Measurements from ENCODE around the gene CAMKMT. TPM values are rescaled to one million over a fixed set of nuclear protein-coding genes. Genes with fewer than 3 reads are reported as not detected.

Gene CAMKMT
- total RNA-seq, 5 donors from 2014 or later (not counting 1 experiment from before 2014, with no cell fraction given), result 11.9 to 20.2 (median 16.5) TPM

- Mint-ChIP-seq H3K9me3 (no peaks in the 10 kb centered on the region), H3K4me3 (no peak overlapping the region), H3K27me3 (peaks cover 1 to 3% of the 10 kb centered on the region in 2 donors), H3K27ac (no peak overlapping the region), H3K4me1 (peaks cover 0 to 5% (median 2%) of the 10 kb centered on the region in 3 donors), H3K36me3 (peaks cover 29% of the 10 kb centered on the region)
- ChIA-PET CTCF (no interaction called here), POLR2A (no interaction called here)
- Histone ChIP-seq H3K36me3 (ENCODE audit: control insufficient read depth in 2 of 2, extremely low read depth in 1 of 2, insufficient read depth in 1 of 2, low read length in 1 of 2) (no peaks in the 10 kb centered on the region), H3K4me1 (ENCODE audit: control insufficient read depth in 1 of 2, extremely low read depth in 1 of 2, insufficient read depth in 2 of 2, low read length in 2 of 2) (no peaks in the 10 kb centered on the region), H3K9me3 (no peaks in the 10 kb centered on the region), H3K4me3 (ENCODE audit: control insufficient read depth in 1 of 2, extremely low read depth in 1 of 2, low read length in 1 of 2) (no peak overlapping the region), H3K27me3 (replicated peaks in 1 of 2; ENCODE audit: control insufficient read depth in 2 of 2, extremely low read depth in 1 of 2, insufficient read depth in 2 of 2, low read length in 1 of 2) (peaks cover 0 to 2% of the 10 kb centered on the region in 2 experiments), H3K27ac (ENCODE audit: low read length) (no peak overlapping the region)
- DNase-seq (no peak), ATAC-seq (replicated peaks in 1 of 4) (no peak)
- WGBS (ENCODE audit: insufficient coverage), result no CpG with 5 or more reads among the region's 2 CpGs
These were observed 411.1 kb downstream of the CAMKMT start for GRCh38 chr2:44772669-44773378.

GRCh38 chr2:44774826-44775492 is 413.2 kb downstream of the CAMKMT start:
- WGBS (ENCODE audit: insufficient coverage), result 81% methylated on average over 2 of the region's 4 CpGs

GRCh38 chr2:44777036-44777435 is 415.3 kb downstream of the CAMKMT start:
- no peak overlapping the region for H3K4me3 Mint-ChIP-seq
- H3K27me3 ChIP-seq (replicated peaks in 1 of 2; ENCODE audit: control insufficient read depth in 2 of 2, extremely low read depth in 1 of 2, insufficient read depth in 2 of 2, low read length in 1 of 2), result no peaks in the 10 kb centered on the region
- no peaks in the 10 kb centered on the region for H3K36me3 ChIP-seq (ENCODE audit: control insufficient read depth in 2 of 2, extremely low read depth in 1 of 2, insufficient read depth in 1 of 2, low read length in 1 of 2)
- peaks cover 32% of the 10 kb centered on the region for H3K36me3 Mint-ChIP-seq
- DNase-seq (no peak), ATAC-seq (replicated peaks in 1 of 4) (no peak)
- no peaks in the 10 kb centered on the region for H3K4me1 ChIP-seq (ENCODE audit: control insufficient read depth in 1 of 2, extremely low read depth in 1 of 2, insufficient read depth in 2 of 2, low read length in 2 of 2)
- H3K27me3 Mint-ChIP-seq, result peaks cover 0 to 1% of the 10 kb centered on the region in 2 donors
- H3K27ac Mint-ChIP-seq, result no peak overlapping the region
- H3K9me3 ChIP-seq, result no peaks in the 10 kb centered on the region
- ChIA-PET POLR2A (no interaction called here), CTCF (no interaction called here)
- WGBS (ENCODE audit: insufficient coverage), result 76% methylated on average over 5 of the region's 6 CpGs
- peaks cover 0 to 3% (median 3%) of the 10 kb centered on the region in 3 donors for H3K9me3 Mint-ChIP-seq
- H3K27ac ChIP-seq (ENCODE audit: low read length), result no peak overlapping the region
- no peak overlapping the region for H3K4me3 ChIP-seq (ENCODE audit: control insufficient read depth in 1 of 2, extremely low read depth in 1 of 2, low read length in 1 of 2)
- H3K4me1 Mint-ChIP-seq, result peaks cover 0 to 8% (median 2%) of the 10 kb centered on the region in 3 donors

More at GRCh38 chr2:44774826-44775492, 413.2 kb downstream of the CAMKMT start:
- CTCF ChIA-PET, result no interaction called here
- Histone ChIP-seq H3K9me3 (no peaks in the 10 kb centered on the region), H3K4me1 (ENCODE audit: control insufficient read depth in 1 of 2, extremely low read depth in 1 of 2, insufficient read depth in 2 of 2, low read length in 2 of 2) (no peaks in the 10 kb centered on the region), H3K36me3 (ENCODE audit: control insufficient read depth in 2 of 2, extremely low read depth in 1 of 2, insufficient read depth in 1 of 2, low read length in 1 of 2) (no peaks in the 10 kb centered on the region), H3K4me3 (ENCODE audit: control insufficient read depth in 1 of 2, extremely low read depth in 1 of 2, low read length in 1 of 2) (no peak overlapping the region), H3K27ac (ENCODE audit: low read length) (no peak overlapping the region), H3K27me3 (replicated peaks in 1 of 2; ENCODE audit: control insufficient read depth in 2 of 2, extremely low read depth in 1 of 2, insufficient read depth in 2 of 2, low read length in 1 of 2) (no peaks in the 10 kb centered on the region)
- peaks cover 0 to 1% of the 10 kb centered on the region in 2 donors for H3K27me3 Mint-ChIP-seq
- no peak for DNase-seq
- POLR2A ChIA-PET, result no interaction called here
- peaks cover 35% of the 10 kb centered on the region for H3K36me3 Mint-ChIP-seq
- ATAC-seq (replicated peaks in 1 of 4), result no peak
- no peak overlapping the region for H3K27ac Mint-ChIP-seq
- H3K4me1 Mint-ChIP-seq, result peaks cover 0 to 8% (median 2%) of the 10 kb centered on the region in 3 donors
- peaks cover 0 to under 1% (median 0%) of the 10 kb centered on the region in 3 donors for H3K9me3 Mint-ChIP-seq
- H3K4me3 Mint-ChIP-seq, result no peak overlapping the region

GRCh38 chr2:44777537-44777936 is 415.8 kb downstream of the CAMKMT start:
- Mint-ChIP-seq H3K27ac (no peak overlapping the region), H3K4me3 (no peak overlapping the region)

GRCh38 chr2:44778221-44778654 is 416.5 kb downstream of the CAMKMT start:
- CTCF ChIA-PET, result no interaction called here

More at GRCh38 chr2:44777537-44777936, 415.8 kb downstream of the CAMKMT start:
- Mint-ChIP-seq H3K27me3 (peaks cover 0 to under 1% of the 10 kb centered on the region in 2 donors), H3K36me3 (peaks cover 27% of the 10 kb centered on the region), H3K4me1 (peaks cover 0 to 8% (median 2%) of the 10 kb centered on the region in 3 donors), H3K9me3 (peaks cover 0 to 3% (median 3%) of the 10 kb centered on the region in 3 donors)
- Histone ChIP-seq H3K27me3 (replicated peaks in 1 of 2; ENCODE audit: control insufficient read depth in 2 of 2, extremely low read depth in 1 of 2, insufficient read depth in 2 of 2, low read length in 1 of 2) (no peaks in the 10 kb centered on the region), H3K9me3 (no peaks in the 10 kb centered on the region), H3K4me3 (ENCODE audit: control insufficient read depth in 1 of 2, extremely low read depth in 1 of 2, low read length in 1 of 2) (no peak overlapping the region), H3K4me1 (ENCODE audit: control insufficient read depth in 1 of 2, extremely low read depth in 1 of 2, insufficient read depth in 2 of 2, low read length in 2 of 2) (no peaks in the 10 kb centered on the region), H3K27ac (ENCODE audit: low read length) (no peak overlapping the region), H3K36me3 (ENCODE audit: control insufficient read depth in 2 of 2, extremely low read depth in 1 of 2, insufficient read depth in 1 of 2, low read length in 1 of 2) (no peaks in the 10 kb centered on the region)
- ChIA-PET POLR2A (no interaction called here), CTCF (no interaction called here)
- no peak for ATAC-seq (replicated peaks in 1 of 4)
- WGBS (ENCODE audit: insufficient coverage), result no CpG with 5 or more reads among the region's 11 CpGs
- DNase-seq, result peak in 4 of 35 experiments; percentile 3 to 15 (median 9)

GRCh38 chr2:44778671-44779476 is 417.1 kb downstream of the CAMKMT start:
- DNase-seq, result peak in 1 of 35 experiments; percentile 2
- no peak overlapping the region for H3K27ac Mint-ChIP-seq
- peaks cover 0 to 3% (median 3%) of the 10 kb centered on the region in 3 donors for H3K9me3 Mint-ChIP-seq
- ATAC-seq (replicated peaks in 1 of 4), result no peak
- no peaks in the 10 kb centered on the region for H3K36me3 ChIP-seq (ENCODE audit: control insufficient read depth in 2 of 2, extremely low read depth in 1 of 2, insufficient read depth in 1 of 2, low read length in 1 of 2)
- H3K27me3 ChIP-seq (replicated peaks in 1 of 2; ENCODE audit: control insufficient read depth in 2 of 2, extremely low read depth in 1 of 2, insufficient read depth in 2 of 2, low read length in 1 of 2), result no peaks in the 10 kb centered on the region
- peaks cover 21% of the 10 kb centered on the region for H3K36me3 Mint-ChIP-seq
- POLR2A ChIA-PET, result no interaction called here
- WGBS (ENCODE audit: insufficient coverage), result 69% methylated on average over 15 of the region's 20 CpGs
- CTCF ChIA-PET, result no interaction called here
- H3K27me3 Mint-ChIP-seq, result no peaks in the 10 kb centered on the region
- H3K4me3 Mint-ChIP-seq, result no peak overlapping the region
- no peak overlapping the region for H3K4me3 ChIP-seq (ENCODE audit: control insufficient read depth in 1 of 2, extremely low read depth in 1 of 2, low read length in 1 of 2)
- no peaks in the 10 kb centered on the region for H3K9me3 ChIP-seq
- no peak overlapping the region for H3K27ac ChIP-seq (ENCODE audit: low read length)
- no peaks in the 10 kb centered on the region for H3K4me1 ChIP-seq (ENCODE audit: control insufficient read depth in 1 of 2, extremely low read depth in 1 of 2, insufficient read depth in 2 of 2, low read length in 2 of 2)
- peaks cover 0 to 8% (median 2%) of the 10 kb centered on the region in 3 donors for H3K4me1 Mint-ChIP-seq

More at GRCh38 chr2:44778221-44778654, 416.5 kb downstream of the CAMKMT start:
- 58% methylated on average over 5 of the region's 13 CpGs for WGBS (ENCODE audit: insufficient coverage)
- Mint-ChIP-seq H3K36me3 (peaks cover 22% of the 10 kb centered on the region), H3K27ac (no peak overlapping the region), H3K4me3 (no peak overlapping the region), H3K9me3 (peaks cover 0 to 3% (median 3%) of the 10 kb centered on the region in 3 donors), H3K4me1 (peaks cover 0 to 8% (median 2%) of the 10 kb centered on the region in 3 donors), H3K27me3 (no peaks in the 10 kb centered on the region)
- no peak for ATAC-seq (replicated peaks in 1 of 4)
- Histone ChIP-seq H3K27me3 (replicated peaks in 1 of 2; ENCODE audit: control insufficient read depth in 2 of 2, extremely low read depth in 1 of 2, insufficient read depth in 2 of 2, low read length in 1 of 2) (no peaks in the 10 kb centered on the region), H3K36me3 (ENCODE audit: control insufficient read depth in 2 of 2, extremely low read depth in 1 of 2, insufficient read depth in 1 of 2, low read length in 1 of 2) (no peaks in the 10 kb centered on the region), H3K4me3 (ENCODE audit: control insufficient read depth in 1 of 2, extremely low read depth in 1 of 2, low read length in 1 of 2) (no peak overlapping the region), H3K9me3 (no peaks in the 10 kb centered on the region), H3K4me1 (ENCODE audit: control insufficient read depth in 1 of 2, extremely low read depth in 1 of 2, insufficient read depth in 2 of 2, low read length in 2 of 2) (no peaks in the 10 kb centered on the region), H3K27ac (ENCODE audit: low read length) (no peak overlapping the region)
- POLR2A ChIA-PET, result no interaction called here
- DNase-seq, result no peak

Measured in T-cell (primary cell).